HG03378 (cell line): ENCODE data around the gene RASA4B.
"Not testable (repeated sequence)": the region's sequence is repeated elsewhere in the genome, so short reads cannot be mapped to it uniquely, and the experiment has no call there.

Experiments used
- ATAC-seq: cut with Tn5 transposase; IDR thresholded peaks from one replicate; pipeline ENCODE4 v1.9.1; 2021; ENCODE audit warnings: mild to moderate bottlenecking, moderate library complexity; ENCODE audit not compliant: unreplicated experiment

Gene RASA4B

DNA sequence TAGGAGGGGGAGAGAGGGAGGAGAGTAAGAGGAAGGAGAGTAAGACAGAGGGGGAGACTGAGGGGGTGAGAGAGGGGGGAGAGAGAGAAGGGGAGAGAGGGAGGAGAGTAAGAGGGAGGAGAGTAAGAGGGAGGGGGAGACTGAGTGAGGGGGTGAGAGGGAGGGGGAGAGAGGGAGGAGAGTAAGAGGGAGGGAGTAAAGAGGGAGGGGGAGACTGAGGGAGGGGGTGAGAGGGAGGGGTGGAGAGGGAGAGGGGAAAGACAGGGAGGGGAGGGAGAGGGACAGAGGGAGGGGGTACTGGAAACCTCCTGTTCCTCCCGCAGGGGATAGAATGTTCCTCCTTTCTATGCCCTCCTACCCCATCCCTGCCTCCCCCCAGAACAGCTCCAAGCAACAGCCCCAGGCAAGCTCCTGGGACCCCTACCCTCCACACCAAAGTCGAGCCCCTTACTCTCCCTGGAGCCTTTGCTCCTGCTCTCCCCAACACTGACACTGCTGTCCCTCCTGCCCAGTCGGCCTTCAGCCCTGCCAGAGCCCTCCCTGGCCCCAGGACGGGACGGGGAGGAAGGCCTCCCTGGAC lies 4.8 kb downstream of the RASA4B start:
- ATAC-seq = not testable (repeated sequence)

DNA sequence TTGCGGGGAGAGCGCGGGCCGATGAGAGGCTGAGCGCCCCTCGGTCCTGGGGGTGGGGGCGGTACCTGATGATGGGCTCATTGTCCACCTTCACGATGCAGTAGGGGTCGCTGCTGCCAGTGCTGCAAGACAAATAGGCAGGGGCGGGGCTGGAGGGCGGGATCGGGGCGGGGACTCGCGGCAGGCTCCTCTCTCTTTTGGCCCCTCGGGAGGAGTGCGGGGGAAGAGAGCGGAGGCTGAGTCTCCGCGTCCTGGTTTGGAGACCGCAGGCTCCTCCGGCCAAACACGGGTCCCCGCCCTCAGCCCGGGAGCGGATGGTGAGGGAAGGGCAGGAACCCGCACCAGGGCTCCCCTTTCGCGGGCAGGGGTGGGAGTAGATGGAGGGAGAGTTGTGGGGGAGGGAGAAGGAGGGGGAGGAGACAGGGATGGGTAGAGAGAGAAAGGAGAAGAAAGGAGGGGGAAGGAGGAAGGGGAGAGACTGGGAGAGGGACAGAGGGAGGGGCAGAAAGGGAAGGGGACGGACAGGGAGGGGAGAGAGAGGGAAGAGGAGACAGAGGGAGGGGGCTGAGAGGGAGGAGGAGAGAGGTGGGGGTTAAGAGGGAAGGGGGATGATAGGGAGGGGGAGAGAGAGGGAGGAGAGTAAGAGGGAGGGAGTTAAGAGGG lies 5.6 kb downstream of the RASA4B start:
- ATAC-seq = peak; percentile 24

DNA sequence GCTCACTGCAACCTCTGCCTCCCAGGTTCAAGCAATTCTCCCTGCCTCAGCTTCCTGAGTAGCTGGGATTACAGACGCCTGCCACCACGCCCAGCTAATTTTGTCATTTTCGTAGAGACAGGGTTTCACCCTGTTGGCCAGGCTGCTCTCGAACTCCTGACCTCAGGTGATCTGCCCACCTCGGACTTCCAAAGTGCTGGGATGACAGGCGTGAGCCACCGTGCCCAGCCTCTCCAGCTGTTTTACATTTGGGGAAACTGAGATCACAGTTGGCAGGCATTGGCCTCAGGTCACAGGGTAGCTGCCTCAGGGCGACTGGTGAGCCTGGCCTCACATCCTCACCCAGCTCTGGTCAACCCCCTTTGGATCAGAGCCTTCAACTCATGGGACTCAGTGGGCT lies 7.0 kb downstream of the RASA4B start:
- ATAC-seq = not testable (repeated sequence)

DNA sequence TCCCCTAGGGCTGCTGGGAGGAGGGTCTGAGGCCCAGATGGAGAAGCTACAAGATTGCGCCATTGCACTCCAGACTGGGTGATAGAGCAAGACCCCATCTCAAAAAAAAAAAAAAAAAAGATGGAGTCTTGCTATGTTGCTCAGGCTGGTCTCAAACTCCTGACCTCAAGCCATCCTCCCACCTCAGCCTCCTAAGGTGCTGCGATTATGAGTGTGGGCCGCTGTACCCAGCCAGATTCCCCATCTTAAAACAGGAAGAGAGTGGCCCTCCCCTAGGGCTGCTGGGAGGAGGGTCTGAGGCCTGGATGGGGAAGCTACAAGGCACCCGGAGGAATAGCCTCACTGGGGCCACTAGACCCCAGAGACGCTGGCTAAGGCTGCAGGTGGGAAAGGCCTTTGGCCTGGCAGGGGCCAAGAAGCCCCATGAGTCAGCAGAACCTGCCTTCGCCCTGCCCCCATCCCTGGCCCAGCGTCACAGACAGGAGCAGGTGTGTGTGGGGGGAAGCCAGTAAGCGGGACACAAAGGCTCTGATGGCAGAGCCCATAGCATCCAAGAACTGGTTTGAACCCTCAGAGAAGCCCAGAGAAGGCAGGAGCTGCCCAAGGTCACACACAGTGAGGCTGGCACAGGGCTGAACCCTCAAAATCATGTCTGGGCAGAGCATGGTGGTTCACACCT lies 10.0 kb downstream of the RASA4B start:
- ATAC-seq = not testable (repeated sequence)

DNA sequence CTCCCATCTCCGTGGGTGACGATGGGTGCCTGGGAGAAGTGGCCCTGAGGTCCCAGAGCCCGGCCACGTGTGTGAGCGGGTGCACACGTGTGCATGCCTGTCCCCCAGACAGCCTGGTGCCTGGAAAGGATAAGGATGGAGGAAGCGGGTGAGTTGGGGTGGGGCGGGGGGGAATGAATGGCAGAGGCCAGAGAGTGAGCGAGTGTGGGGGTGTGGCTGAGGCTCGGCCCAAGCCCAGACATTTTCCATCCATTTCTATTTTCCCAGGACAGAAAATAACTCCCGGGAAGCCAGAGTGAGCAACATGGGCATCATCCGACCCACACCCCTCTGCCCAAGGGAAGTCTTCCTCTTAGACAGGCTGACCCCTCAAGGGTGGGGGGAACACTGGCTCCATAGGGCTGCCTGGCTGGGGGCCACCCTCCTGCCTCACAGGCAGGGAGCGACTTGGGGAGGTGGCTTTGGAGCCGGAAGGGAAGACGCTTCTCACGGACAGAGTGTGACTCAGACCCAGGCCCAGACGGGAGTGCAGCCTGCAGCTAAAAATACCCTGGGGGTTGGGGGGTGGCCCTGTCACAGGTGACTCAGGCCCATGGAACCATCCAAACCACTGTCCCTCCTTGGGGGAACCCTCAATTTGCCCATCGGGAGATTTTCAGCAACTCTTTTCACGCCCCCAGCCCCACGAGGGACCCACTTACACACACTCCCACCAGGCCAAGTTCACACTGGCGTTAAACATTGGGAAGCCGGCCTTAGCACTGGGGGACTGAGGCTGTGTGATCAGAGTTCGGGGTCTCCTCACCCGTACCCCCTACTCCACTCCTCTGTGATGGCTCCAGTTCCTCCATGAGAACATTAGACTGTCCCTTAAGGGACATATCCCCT lies 12.0 kb downstream of the RASA4B start:
- not testable (repeated sequence) for ATAC-seq

DNA sequence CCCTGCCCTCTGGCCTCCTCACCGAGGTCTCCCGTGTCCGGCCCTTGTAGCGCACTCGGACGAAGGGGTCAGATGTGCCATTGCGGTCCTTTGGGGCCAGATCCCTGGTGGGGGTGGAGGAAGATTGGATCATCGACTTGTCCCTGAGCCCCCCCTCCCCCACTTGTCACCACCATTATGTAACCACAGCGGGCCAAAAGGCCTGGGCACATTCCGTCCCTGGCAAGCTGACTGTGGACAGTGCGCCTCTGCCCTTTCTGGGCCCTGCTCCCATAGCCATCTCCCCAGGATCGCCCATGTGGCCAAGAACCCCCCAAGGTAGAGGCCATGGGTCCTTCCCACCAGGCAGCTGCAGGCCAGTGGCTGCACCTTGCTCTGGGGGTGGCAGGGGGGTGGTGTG lies 14.4 kb downstream of the RASA4B start:
- not testable (repeated sequence) for ATAC-seq

DNA sequence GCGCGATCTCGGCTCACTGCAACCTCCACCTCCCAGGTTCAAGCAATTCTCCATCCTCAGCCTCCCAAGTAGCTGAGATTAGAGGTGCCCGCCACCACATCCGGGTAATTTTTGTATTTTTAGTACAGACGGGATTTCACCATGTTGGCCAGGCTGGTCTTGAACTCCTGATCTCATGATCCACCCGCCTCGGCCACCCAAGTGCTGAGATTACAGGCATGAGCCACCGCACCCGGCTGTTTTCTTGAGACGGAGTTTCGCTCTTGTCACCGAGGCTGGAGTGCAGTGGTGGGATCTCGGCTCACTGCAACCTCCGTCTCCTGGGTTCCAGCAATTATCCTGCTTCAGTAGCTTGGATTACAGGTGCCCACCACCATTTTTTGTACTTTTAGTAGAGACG lies 19.3 kb downstream of the RASA4B start:
- not testable (repeated sequence) for ATAC-seq

DNA sequence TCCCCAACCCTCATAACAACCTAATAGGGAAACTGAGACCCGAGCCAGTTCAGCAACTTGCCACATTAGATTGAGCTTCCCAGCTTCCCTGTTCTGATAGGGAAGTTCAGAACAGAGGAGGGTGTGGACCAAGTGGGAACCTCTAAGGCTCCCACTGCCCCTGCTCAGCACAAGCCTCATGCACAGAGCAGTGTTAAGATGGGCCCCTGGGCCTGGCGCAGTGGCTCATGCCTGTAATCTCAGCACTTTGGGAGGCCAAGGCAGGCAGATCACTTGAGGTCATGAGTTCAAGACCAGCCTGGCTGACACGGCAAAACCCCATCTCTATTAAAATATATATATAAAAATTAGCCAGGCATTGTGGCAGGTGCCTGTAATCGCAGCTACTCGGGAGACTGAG lies 20.3 kb downstream of the RASA4B start:
- ATAC-seq = not testable (repeated sequence)

DNA sequence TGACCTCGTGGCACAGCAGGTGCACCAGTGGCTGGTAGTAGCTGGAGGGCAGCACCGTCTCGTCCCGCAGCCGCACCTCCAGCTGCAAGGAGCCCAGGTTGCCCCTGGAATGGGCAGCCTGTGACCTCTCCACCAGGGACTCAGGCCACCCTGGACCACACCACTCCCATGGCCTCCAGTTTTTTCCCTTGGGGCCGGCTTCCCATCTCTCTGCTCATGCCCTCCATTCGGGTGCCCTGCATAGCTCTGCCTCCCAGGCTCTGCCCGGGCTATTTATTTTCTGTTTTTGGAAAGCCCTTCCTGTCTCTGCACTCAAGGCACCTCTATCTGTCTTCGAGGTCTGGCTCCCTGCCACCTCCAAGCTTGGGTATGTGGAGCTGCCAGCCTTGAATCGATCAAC lies 20.7 kb downstream of the RASA4B start:
- not testable (repeated sequence) for ATAC-seq

DNA sequence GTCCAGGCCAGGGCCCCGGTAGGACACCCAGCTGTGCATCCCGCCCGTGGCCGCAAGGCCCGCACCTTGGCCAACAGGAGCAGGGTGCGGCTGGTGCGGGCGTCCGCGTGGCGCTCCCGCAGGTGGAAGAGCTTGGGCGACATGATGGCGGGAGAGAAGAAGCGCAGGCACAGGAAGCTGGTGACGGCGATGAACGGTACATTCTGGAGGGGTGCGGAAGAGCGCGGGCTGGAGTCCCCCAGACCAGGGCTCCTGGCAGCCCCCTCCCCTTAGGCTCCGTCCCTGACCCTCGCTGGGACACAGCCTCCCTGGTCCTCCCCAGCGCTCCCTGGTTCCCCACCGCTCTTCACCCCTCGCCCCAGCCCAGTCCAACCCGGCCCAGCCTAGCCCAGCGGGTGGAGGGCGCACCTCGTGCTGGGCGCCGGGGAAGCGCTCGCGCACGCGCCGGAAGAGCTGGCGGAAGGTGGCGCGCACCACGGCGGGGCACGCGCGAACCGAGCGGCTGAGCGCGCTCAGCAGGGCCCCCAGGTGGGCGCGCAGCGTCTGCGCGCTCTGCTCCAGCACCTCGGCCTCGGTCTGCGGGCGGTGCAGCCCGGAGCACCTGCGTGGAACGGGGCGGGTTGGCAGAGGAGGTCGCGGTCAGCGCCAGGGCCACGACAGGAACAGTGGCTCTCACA lies 23.0 kb downstream of the RASA4B start:
- peak; percentile 32 for ATAC-seq

DNA sequence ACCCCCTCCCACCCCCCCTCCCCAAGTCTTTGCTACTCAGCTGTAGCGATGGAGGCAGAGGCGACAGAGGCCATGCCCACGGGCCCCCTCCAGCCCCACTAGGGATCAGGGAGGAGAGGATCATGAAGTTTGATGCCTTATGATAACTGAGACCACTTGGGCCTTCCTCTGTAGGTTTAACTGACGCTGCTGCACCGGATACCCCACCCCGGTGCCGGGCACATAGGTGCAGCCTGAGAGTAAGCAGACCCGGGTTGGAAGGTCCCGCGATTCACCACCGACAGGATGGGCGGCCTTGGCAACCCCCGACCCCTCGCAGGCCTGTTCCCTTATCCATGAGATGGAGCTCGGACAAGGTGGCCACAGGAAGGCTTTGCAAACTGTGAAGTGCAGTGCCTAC lies 23.6 kb downstream of the RASA4B start:
- ATAC-seq = peak; percentile 3

DNA sequence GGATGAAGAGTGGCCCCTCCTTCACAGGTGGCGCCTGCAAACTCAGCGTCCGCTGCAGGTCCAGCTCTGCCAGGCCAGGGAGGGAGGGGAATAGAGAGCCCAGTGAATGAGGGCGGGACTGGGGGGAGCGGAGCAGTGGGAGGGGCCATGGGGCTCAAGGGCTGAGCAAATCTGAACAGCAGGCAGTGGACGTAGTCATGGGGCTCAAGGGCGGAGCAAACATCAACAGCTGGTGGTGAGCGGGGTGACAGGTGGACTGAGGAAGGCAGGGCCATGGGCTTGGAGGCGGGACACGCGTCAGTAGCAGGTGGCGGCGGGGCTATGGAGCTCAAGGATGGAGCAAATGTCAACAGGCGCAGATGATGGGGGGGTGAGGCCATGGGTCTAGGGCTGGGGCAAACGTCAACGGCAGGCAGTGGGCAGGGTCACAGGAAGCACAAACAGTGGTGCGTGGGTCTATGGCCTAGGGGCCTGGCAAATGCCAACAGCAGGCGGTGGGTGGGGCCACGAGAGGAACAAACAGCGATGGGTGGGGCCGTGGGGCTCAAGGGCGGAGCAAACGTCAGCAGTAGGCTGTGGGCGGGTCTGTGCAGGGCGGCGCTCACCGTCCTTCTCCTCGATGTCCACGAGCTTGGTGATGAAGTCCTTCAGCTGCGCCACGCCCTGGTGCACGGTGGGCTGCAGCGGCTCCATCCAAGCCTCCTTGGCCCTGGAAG lies 24.2 kb downstream of the RASA4B start:
- ATAC-seq = peak; percentile 30

DNA sequence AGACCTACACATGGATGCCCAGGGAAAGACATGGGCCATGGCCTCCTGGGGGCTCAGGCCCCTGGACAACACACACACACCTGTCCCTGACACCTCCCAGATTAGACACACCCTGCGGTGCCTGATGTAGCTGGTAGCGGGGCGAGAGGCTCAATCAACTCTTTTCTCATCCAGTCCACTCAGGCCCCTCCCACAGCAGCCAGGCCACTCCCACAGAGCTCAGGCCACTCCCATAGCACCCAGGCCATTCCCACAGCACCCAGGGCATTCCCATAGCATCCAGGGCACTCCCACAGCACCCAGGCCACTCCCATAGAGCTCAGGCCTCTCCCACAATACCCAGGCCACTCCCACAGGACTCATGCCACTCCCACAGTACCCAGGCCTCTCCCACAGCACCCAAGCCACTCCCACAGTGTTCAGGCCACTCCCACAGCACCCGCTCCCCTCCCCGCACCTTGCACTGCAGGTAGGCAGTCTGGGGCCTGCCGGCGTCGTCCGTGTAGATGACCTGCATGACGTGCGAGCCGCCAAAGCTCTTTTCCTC lies 27.0 kb downstream of the RASA4B start:
- not testable (repeated sequence) for ATAC-seq

DNA sequence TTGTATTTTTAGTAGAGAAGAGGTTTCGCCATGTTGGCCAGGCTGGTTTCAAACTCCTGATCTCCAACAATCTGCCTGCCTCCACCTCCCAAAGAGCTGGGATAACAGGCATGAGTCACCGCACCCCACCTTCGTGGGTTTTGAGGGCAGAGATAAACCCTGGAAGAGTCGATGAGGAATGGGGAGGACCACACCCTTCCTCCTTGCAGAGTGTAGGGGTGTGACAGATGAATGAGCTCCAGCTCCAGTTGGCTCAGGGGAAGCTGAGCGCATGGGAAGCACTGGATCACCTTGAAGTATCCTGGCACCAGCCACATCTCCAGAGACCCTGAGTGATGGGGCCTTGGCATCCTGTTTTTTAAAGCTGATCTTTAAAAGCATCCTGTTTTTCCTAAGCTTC lies 33.3 kb downstream of the RASA4B start:
- ATAC-seq = not testable (repeated sequence)

DNA sequence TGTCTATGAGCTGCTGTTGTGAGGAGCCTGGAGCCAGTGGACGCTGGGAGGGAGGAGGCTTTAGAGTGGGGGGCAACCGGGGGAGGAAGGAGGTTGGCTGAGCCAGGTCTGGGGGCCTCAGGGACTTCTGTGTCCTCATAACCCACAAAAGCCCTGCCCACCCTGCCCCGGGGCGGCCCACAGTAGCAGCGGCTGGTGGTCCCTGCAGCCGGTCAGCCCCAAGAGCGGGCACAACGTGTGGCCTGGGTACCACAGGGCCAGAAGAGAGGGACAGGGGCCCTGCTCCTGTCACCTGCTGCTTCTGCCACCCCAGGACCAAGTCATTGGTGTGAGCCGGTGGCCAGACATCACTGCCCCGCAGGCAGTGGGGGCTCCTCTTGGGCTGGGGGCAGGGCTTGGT lies 35.6 kb downstream of the RASA4B start:
- not testable (repeated sequence) for ATAC-seq

DNA sequence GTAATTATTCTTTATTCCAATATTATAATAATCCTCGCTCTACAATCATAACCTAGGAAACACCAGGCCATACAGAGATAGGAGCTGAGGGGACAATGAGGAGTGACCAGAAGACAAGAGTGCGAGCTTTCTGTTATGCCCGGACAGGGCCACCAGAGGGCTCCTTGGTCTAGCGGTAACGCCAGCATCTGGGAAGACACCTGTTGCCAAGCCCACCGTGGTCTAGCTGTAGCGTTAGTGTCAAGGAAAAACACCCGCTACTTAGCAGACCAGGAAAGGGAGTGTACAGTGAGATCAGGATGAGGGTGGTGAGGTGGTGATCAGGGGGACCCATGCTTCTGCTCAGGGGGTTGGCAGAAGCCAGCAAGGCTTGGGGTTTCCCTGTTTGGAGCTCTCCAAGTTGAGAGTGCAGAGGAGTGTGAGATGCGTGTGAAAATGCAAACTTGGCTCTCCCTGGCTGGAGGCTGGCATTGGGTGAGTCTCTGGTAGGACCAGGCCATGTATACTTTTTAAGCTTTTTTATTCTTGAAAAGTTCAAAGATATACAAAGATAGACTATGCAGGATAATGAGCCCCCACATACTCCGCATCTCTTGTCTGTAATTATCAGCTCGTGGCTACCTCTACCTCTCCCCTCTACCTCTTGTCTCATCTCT lies 37.5 kb downstream of the RASA4B start:
- not testable (repeated sequence) for ATAC-seq

DNA sequence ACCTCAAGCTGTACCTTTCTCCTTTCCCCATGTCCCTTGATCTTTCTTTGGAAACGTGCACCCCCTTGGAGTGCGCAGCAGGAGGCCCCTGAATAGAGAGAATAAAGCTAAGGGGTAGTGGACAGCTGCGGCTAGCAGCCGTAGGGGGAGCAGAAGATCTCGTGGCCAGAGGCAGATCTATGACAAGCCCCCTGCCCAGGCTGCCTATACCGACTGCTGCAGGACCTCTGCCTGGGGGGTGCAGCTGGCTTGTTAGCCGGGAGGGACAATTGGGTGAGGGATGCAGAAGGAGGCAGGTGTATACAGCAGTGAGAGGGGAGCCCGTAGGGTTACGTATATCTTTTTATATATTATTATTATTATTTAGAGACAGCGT lies 38.4 kb downstream of the RASA4B start:
- peak; percentile 30 for ATAC-seq

DNA sequence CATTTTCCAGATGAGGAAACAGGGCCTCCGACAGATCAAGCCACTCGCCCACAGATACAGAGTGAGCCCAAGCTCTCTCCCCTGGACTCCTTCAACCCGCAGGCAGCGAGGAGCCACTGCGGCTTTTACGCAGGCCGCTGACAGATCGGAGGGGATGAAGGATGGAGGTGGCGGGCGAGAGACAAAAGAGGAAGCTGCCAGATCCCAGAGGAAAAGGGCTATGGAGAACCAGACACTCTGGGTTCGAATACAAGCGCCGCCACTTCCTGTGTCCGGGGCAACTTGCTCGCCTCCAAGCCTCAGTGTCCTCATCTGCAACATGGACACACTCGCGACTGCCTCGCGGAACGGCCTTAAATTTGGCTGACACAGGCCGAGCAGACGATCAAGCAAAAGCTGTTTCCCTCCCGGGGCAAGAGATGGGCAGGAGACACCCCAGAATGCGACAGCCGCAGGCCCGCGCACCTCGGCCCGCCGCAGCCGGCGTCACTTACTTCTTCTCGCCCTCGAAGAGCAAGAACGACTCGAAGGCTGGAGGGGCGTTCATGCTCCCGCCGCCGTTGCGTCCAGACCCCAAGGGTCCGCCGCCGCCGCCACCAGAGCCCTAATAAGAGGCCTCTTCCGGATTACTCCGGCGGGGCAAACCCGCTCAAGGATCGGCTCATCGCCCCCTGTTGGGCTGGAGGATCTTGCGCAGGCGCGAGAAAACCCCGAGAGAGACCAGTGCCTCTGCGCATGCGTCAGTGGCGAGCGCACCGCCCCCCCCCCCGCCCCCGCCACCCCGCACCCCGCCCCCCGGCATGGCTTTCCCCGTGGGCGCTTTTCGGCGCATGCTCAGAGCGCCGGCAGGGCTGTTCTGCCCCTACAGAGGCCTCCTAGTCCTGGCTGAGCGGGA lies 39.0 kb downstream of the RASA4B start, which contains the start of gene POLR2J:
POLR2J (minus strand) TSS at position 609 of the 895 bp plus-strand sequence; CDS start at position 547, 62 bp downstream.
- ATAC-seq = peak; percentile 61
